ENCODE data around the gene SPAG7.
A peak's percentile ranks its signal among the peaks of the same experiment; 100 is the strongest.

SPAG7 gene

DNA sequence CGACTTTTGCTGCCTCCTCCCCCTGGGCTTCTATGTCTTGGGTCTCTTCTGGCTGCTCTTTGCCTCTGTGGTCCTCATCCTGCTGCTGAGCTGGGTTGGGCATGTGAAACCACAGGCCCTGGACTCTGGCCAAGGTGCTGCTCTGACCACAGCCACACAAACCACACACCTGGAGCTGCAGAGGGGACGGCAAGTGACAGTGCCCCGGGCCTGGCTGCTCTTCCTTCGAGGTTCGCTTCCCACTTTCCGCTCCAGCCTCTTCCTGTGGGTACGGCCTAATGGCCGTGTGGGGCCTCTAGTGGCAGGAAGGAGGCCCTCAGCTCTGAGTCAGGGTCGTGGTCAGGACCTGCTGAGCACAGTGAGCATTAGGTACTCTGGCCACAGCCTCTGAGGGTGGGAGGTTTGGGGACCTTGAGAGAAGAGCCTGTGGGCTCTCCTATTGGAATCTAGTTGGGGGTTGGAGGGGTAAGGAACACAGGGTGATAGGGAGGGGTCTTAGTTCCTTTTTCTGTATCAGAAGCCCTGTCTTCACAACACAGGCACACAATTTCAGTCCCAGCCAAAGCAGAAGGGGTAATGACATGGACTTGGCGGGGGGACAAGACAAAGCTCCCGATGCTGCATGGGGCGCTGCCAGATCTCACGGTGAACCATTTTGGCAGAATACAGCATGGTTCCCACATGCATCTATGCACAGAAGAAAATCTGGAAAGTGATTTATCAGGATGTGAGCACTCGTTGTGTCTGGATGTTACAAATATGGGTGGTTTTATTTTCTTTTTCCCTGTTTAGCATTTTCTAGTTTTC lies 33.2 kb downstream of the SPAG7 start:
- Histone ChIP-seq H3K9me3 (ENCODE audit: control insufficient read depth, insufficient read depth, low read length) (no peaks in the 10 kb centered on the region), H3K9me2 (replicated peaks; ENCODE audit: control insufficient read depth, low read length) (no peaks in the 10 kb centered on the region), H3K4me1 (ENCODE audit: control insufficient read depth, low read length) (peaks cover 22% of the 10 kb centered on the region), H3K27me3 (ENCODE audit: control insufficient read depth, low read length) (no peaks in the 10 kb centered on the region), H3F3A (ENCODE audit: control insufficient read depth, insufficient read depth) (no peaks in the 10 kb centered on the region), H4K20me1 (ENCODE audit: control insufficient read depth, insufficient read depth, low read depth, low read length) (no peaks in the 10 kb centered on the region; the same call in 1 of the 2 replicates), H3K36me3 (ENCODE audit: control insufficient read depth, low read length) (peaks cover 41% of the 10 kb centered on the region), H3K4me2 (ENCODE audit: low read length) (peak overlapping the region; percentile 25; the same call in 1 of the 2 replicates), H3K27ac (ENCODE audit: low read depth, low read length) (no peak overlapping the region), H3K79me2 (ENCODE audit: control insufficient read depth, low read length) (peaks cover 19% of the 10 kb centered on the region), H3K4me3 (ENCODE audit: low read length) (no peak overlapping the region)
- TF ChIP-seq CTCF (IDR thresholded peaks at IDR 0.05; ENCODE audit: low read depth, low read length, poor library complexity, severe bottlenecking): peak; percentile 34
- TF ChIP-seq EZH2phosphoT487 (IDR thresholded peaks at IDR 0.05; ENCODE audit: borderline replicate concordance, low read length): no peak

- Histone ChIP-seq H3K79me2 (ENCODE audit: control insufficient read depth, low read length) (peaks cover 11% of the 10 kb centered on the region), H3K4me1 (ENCODE audit: control insufficient read depth, low read length) (peaks cover 19% of the 10 kb centered on the region), H3K4me2 (ENCODE audit: low read length) (no peak overlapping the region), H3K4me3 (ENCODE audit: low read length) (no peak overlapping the region), H3K9me2 (replicated peaks; ENCODE audit: control insufficient read depth, low read length) (no peaks in the 10 kb centered on the region), H3K9me3 (ENCODE audit: control insufficient read depth, insufficient read depth, low read length) (no peaks in the 10 kb centered on the region), H3F3A (ENCODE audit: control insufficient read depth, insufficient read depth) (no peaks in the 10 kb centered on the region), H4K20me1 (ENCODE audit: control insufficient read depth, insufficient read depth, low read depth, low read length) (no peaks in the 10 kb centered on the region; the same call in 1 of the 2 replicates), H3K27ac (ENCODE audit: low read depth, low read length) (no peak overlapping the region), H3K27me3 (ENCODE audit: control insufficient read depth, low read length) (no peaks in the 10 kb centered on the region), H3K36me3 (ENCODE audit: control insufficient read depth, low read length) (peaks cover 34% of the 10 kb centered on the region)
- TF ChIP-seq CTCF (IDR thresholded peaks at IDR 0.05; ENCODE audit: low read depth, low read length, poor library complexity, severe bottlenecking): no peak
- TF ChIP-seq EZH2phosphoT487 (IDR thresholded peaks at IDR 0.05; ENCODE audit: borderline replicate concordance, low read length): no peak
Measured at GRCh38 chr17:4933646-4934045, 34.0 kb downstream of the SPAG7 start.

- H3K9me3 ChIP-seq (ENCODE audit: control insufficient read depth, insufficient read depth, low read length): no peaks in the 10 kb centered on the region
- peaks cover 25% of the 10 kb centered on the region for H3K36me3 ChIP-seq (ENCODE audit: control insufficient read depth, low read length)
- H3K9me2 ChIP-seq (replicated peaks; ENCODE audit: control insufficient read depth, low read length): no peaks in the 10 kb centered on the region
- H3K79me2 ChIP-seq (ENCODE audit: control insufficient read depth, low read length): peaks cover 2% of the 10 kb centered on the region
- H3K27me3 ChIP-seq (ENCODE audit: control insufficient read depth, low read length): no peaks in the 10 kb centered on the region
- no peaks in the 10 kb centered on the region for H3F3A ChIP-seq (ENCODE audit: control insufficient read depth, insufficient read depth)
- TF ChIP-seq EZH2phosphoT487 (IDR thresholded peaks at IDR 0.05; ENCODE audit: borderline replicate concordance, low read length) (no peak), CTCF (IDR thresholded peaks at IDR 0.05; ENCODE audit: low read depth, low read length, poor library complexity, severe bottlenecking) (no peak)
- H3K4me3 ChIP-seq (ENCODE audit: low read length): no peak overlapping the region
- H3K4me1 ChIP-seq (ENCODE audit: control insufficient read depth, low read length): peaks cover 11% of the 10 kb centered on the region
- H4K20me1 ChIP-seq (ENCODE audit: control insufficient read depth, insufficient read depth, low read depth, low read length): no peaks in the 10 kb centered on the region; the same call in 1 of the 2 replicates
- H3K27ac ChIP-seq (ENCODE audit: low read depth, low read length): no peak overlapping the region
- no peak overlapping the region for H3K4me2 ChIP-seq (ENCODE audit: low read length)
Measured at GRCh38 chr17:4932756-4933155, 34.9 kb downstream of the SPAG7 start.
